ENCODE results near the gene LRRTM4. TPM values are rescaled to one million over a fixed set of nuclear protein-coding genes. Genes with fewer than 3 reads are reported as not detected.

LRRTM4 gene
- not detected in 5 replicates for total RNA-seq (2022; extraction: Qiagen RNA extraction; ENCODE audit: low read depth)

GRCh38 chr2:77521931-77522470 lies at the start of gene LRRTM4:
Gene LRRTM4 (minus strand): TSS chr2:77522376.

Data from A549 treated with RU486 at 1 μM for 4 hours (cell line).